Measurements from ENCODE around the gene COMP.

COMP gene

GRCh38 chr19:18784786-18785120 lies 6.4 kb downstream of the COMP start (continued):
- no peak for TF ChIP-seq CSDC2 (CRISPR knock-in tag; IDR thresholded peaks at IDR 0.05)

GRCh38 chr19:18783958-18784785 lies 6.9 kb downstream of the COMP start:
- ATAC-seq: no peak
- TF ChIP-seq TSHZ2 (CRISPR knock-in tag; IDR thresholded peaks at IDR 0.05) (no peak), SNAI2 (CRISPR knock-in tag; IDR thresholded peaks at IDR 0.05) (no peak), CREB5 (CRISPR knock-in tag; IDR thresholded peaks at IDR 0.05; ENCODE audit: low read depth) (no peak), POU6F1 (CRISPR knock-in tag; IDR thresholded peaks at IDR 0.05; ENCODE audit: borderline replicate concordance, low read depth) (no peak), BACH2 (CRISPR knock-in tag; IDR thresholded peaks at IDR 0.05; ENCODE audit: borderline replicate concordance) (no peak), CSDC2 (CRISPR knock-in tag; IDR thresholded peaks at IDR 0.05) (no peak), ESRRG (CRISPR knock-in tag; IDR thresholded peaks at IDR 0.05) (no peak), ZNF70 (CRISPR knock-in tag; IDR thresholded peaks at IDR 0.05) (no peak), ZFP3 (CRISPR knock-in tag; IDR thresholded peaks at IDR 0.05) (no peak), ZNF565 (CRISPR knock-in tag; conservative IDR thresholded peaks at IDR 0.05; ENCODE audit: low read depth) (no peak), CSRNP3 (CRISPR knock-in tag; IDR thresholded peaks at IDR 0.05) (no peak), RARB (CRISPR knock-in tag; IDR thresholded peaks at IDR 0.05) (no peak)

GRCh38 chr19:18782559-18783225 lies 8.4 kb downstream of the COMP start:
- no peak for ATAC-seq

More at GRCh38 chr19:18782559-18783225, 8.4 kb downstream of the COMP start:
- TF ChIP-seq ISL1 (CRISPR knock-in tag; IDR thresholded peaks at IDR 0.05): no peak
- no peak for TF ChIP-seq ZNF565 (CRISPR knock-in tag; conservative IDR thresholded peaks at IDR 0.05; ENCODE audit: low read depth)
- no peak for TF ChIP-seq PATZ1 (CRISPR knock-in tag; IDR thresholded peaks at IDR 0.05; ENCODE audit: borderline replicate concordance)
- TF ChIP-seq ZC3H10 (CRISPR knock-in tag; IDR thresholded peaks at IDR 0.05): no peak
- no peak for TF ChIP-seq ARNTL (CRISPR knock-in tag; IDR thresholded peaks at IDR 0.05; ENCODE audit: borderline replicate concordance, low read depth)
- TF ChIP-seq TSHZ2 (CRISPR knock-in tag; IDR thresholded peaks at IDR 0.05): no peak

All from SK-N-SH treated with all-trans-retinoic acid at 6 μM for 48 hours (cell line).